Hematopoietic multipotent progenitor cell treated with erythropoietin and hydrocortisone succinate and interleukin-3 and kit ligand, for 6 days (in vitro differentiated cells): ENCODE results near the gene SYTL5.
"Not testable (repeated sequence)": the region's sequence is repeated elsewhere in the genome, so short reads cannot be mapped to it uniquely, and the experiment has no call there.

ENCODE experiments used
- DNase-seq: peaks from one replicate; pipeline ENCODE4 v3.0.0-alpha.2; 2015

SYTL5 gene

DNA sequence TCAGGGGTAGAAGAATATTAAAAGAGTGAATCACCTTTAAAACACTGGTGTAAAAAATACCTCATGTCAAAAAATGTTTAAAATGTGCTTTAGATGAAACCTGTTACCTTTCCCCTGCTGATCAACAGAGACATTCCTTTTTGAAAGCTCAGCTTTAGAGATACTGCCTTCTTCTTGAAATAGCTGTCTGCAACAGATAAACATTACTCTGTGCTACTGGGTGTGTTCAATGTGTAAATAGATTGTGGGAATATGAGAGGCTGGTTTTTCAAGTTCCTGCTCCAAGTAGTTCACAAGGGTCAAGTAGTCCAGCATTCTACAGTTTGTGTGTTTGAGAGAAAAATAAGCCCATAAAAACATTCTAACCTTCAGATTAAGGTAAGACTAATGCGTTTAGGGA is at the start of gene SYTL5:
TSS of gene SYTL5 (plus strand) at position 263 of the 400 bp plus-strand sequence. CDS start 27,337 bp downstream, outside the sequence.
- DNase-seq, result no peak

DNA sequence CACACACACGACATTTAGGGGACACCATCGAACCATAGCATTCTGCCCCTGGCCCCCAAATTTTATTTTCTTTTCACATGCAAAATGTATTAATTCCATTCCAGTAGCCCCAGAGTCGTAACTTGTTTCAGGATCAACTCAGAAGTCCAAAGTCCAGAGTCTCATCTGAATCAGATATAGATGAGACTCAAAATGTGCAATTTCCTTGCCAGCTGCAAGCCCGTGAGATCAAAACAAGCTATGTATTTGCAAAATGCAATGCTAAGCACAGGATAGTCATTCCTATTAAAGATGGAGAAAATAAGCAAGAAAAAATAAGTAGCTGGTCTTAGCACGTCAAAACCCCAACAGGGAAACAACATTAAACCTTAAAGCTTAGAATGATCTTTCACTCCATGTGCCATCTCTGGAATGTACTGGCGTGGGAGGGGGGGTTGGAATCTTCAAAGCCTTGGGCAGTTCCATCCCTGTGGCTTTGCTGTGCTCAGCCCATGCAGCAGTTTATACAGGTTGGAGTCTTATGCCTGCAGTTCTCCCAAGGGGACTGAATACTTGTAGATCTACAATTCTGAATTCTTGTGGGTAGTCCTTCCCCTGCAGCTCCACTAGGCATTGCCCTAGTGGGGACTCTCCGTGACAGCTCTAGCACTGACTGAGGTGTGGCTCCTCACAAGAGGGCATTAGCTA is 47.7 kb upstream of the SYTL5 start:
- no peak for DNase-seq

DNA sequence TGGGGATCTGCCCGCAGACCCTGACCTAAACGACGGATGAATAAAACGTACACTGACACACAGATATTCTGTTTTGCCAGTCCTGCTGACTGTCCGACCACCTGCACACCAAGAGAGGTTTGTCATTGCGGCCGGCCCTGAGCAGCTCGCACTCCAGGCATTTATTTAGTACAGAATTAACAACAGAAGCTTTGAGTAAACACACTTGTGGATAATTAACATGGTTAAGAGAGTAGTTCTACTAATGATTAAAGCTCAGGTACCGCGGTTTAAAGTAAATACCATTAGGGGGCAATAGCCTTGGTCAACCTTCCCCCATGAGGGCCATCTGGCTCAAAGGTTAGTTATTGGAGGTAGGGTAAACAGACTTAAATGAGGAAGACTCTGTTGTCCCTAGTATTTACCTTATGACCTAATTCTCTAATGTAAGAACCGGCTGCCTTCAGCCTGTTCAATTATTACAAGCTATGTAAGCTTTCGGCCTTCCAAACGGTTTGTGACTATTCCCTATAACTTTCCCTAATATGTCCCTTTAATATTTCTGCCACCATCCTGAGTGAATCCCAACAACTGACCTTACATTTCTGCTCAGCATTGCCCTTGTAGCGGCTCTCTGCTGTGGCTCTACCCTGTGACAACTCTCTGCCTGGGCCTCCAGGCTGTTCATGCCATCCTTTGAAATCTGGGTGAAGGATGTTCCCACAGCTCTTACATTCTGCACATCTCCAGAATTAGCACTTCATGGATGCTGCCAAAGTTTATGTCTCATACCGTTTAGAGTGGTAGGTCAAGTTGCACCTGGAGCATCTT is 46.9 kb upstream of the SYTL5 start:
- no peak for DNase-seq

DNA sequence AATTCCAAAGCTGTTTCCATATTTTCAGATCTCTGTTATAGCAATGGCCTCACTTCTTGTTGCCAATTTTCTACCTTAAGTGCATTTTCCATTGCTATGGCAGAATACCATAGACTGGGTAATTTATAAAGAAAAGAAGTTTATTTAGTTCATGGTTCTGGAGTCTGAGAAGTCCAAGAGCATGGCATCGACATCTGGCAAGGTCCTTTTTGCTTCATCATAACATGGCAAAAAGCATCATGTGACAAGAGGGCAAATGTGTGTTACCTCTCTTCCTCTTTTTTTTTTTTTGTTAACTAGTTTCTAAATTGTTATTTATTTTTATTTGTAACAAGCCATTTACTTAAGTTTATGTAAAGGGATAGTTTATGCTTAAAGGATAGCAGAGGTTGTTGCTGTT is 45.2 kb upstream of the SYTL5 start:
- no peak for DNase-seq

DNA sequence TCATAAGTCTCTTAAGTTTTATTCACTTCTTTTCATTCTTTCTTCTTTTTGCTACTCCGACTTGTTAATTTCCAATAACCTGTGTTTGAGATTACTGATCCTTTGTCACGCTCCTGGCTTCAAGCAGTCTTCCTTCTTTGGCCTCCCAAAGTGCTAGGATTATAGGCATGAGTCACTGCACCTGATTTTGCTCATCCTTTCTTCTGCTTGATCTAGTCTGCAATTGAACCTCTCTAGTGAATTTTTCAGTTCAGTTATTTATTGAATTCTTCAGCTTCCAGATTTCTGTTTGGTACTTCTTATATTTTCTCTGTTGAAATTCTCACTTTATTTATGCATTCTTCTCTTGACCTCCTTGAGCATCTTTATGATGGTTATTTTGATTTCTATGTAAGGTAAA is 38.6 kb upstream of the SYTL5 start:
- DNase-seq, result no peak

DNA sequence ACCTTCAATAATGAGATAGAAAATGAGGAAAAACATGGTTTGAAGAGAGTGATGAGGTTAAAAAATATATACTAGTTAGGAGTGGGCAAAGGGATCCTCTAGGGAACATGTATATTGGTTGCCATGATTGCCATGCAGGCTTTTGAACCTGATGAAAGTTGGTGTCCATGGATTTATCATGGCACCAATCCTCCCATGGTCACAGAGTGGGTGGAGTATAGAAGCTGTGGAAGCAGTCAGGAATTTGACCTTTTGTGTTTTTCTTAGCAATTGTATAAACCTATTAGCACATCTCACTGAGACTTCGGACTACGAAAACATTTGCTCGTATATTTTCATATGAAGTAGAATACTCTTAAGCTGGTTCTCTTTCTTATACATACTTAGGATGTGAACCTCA is 30.9 kb upstream of the SYTL5 start:
- no peak for DNase-seq

DNA sequence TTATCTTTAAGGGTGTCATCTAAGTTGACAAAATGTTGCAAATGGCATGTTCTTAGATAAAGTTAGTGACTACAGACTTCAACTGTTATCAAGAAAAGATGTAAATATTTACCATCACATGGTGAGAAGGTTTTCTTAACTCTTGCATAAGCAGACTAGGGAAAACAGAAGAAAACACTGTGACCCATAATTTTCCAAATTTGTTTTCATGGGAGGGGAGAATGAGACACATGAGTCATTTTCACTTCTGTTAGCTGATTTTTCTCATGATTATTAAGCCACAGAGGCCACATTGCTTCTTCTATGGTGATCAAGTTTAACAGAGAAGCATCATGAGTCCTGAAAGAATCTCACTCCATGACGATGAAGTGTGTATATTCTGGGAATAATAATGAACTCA is 30.2 kb upstream of the SYTL5 start:
- no peak for DNase-seq

DNA sequence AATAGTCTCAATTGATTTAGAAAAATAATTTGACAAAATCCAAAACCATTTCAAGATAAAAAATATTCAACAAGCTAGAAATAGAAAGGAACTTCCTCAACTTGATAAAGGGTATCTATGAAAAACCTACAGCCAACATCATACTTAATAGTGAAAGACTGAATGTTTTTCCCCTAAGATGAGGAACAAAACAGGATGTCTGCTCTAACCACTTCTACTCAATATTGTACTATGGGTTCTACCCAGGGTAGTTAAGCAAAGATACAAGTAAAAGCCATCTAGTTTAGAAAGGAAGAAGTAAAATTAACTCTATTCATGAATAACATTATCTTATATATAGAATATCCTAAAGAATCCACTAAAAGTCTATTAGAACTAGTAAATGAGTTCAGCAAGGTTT is 21.5 kb upstream of the SYTL5 start:
- no peak for DNase-seq

DNA sequence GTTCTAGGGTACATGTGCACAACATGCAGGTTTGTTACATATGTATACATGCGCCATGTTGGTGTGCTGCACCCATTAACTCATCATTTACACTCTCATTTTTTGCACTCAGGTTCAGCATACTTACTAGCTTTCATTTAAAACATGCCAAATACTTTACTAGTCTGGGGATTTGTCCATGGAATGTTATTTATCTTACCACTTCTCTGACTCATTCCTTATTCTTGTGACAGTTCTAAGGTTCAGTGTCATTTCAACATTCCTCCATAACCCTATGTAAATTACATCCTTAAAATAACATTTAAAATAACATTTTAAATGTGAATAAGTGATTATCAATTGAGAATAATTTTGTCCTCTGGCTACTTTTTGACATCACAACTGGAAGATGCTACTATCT is 19.5 kb upstream of the SYTL5 start:
- no peak for DNase-seq

DNA sequence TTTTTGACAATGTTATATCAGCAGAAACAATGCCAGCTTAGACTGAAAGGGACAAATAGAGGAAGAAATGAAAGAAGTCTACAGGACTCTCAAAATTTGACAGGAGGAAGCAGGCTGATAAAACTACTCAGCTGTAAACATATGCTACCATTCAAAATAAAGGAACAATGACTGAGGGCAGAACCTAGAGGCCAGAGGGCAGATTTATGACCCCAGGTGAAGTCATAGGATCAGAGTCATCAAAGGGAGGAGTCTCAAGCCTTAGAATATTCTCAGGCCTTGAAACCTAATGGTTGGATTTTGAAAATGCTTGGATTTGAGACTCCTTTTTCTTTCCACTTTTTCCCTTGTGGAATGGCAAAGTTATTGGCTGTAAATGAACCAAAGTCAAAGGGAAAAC is 17.0 kb upstream of the SYTL5 start:
- no peak for DNase-seq

DNA sequence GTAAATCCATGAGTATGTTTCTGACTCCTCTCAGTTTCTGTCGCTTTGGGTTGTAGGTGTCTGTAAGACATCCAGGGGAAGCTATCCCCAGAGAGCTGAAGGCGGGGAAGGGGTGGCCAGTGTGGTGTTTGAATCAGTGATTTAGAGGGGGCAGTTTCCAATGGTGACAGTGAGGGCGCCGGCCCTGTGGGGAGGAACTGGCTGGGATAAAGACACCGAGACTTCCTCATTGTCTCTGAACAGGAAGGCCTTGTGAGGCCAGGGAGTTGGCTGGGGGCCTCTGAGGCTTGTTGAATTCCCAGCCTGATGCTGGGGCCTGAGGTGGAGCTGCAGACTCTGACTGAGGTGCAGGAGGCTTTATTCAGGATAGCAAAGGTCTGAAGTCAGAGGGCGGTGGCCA is 15.1 kb upstream of the SYTL5 start:
- DNase-seq, result not testable (repeated sequence)

DNA sequence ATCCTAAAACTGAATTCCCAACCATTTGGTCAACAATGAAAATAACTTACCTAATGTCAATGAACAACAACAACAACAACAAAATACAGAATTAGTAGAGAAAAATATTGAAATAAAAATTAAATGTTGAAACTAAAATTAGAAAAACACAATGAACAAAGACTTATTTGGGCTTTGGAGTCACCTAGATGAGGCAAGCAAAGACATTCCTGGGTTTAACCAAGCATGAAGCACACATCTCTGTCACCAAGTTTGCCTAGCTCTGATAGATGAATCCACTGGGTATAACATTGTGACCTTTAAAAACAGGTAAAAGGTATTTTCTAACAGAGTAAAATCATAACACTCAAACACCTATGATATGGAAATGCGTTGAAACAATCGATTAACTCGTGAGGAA is 13.2 kb upstream of the SYTL5 start:
- no peak for DNase-seq

DNA sequence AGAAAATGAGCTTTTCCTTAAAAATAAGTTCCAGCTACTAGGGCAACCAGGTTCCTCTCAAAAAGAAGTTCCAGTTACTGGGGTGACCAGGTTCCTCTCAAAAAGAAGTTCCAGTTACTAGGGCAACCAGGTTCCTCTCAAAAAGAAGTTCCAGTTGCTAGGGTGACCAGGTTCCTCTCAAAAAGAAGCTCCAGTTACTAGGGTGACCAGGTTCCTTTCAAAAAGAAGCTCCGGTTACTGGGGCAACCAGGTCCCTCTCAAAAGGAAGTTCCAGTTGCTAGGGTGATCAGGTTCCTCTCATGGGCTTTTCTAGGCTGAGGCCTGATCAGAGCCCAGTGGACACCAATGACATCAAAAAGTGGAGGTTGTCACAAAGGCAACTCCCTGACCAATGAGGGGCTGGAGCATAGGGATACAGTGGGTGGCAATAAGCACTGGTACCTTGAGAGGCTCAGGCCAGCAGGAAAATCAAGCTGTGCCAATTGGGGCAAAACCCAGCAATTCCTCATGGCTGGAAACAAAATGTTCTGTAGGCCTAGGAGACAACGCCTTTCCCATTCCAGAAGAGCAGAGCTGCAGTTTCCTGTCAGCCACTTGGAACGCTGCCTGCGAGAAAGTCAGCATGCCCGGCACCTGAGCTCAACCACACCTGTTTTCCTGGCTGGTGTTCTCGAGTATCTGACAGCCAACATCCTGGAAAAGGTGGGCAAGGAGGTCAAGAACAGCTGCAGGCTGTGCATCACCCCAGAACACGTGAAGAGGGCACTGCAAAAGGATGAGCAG is 12.3 kb upstream of the SYTL5 start:
- DNase-seq, result no peak

DNA sequence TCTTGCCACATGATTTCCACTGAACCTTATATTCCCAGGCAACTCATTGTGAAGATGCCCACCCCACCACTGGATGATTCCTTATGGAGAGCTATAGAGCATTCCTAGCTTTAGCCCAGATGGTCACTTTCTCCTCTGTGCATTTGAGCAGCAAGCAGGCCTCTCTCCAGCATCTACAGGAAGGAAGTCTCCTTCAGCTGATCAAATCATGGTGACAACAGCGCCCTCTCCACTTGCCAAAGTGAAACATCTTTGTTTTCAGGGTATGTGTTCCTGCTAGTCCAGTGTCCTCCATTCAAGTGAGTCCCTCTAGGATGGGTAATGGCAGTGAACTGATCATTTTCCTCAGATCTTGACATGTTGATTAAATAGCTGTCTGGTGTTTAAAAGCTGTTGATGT is 10.9 kb upstream of the SYTL5 start:
- no peak for DNase-seq

DNA sequence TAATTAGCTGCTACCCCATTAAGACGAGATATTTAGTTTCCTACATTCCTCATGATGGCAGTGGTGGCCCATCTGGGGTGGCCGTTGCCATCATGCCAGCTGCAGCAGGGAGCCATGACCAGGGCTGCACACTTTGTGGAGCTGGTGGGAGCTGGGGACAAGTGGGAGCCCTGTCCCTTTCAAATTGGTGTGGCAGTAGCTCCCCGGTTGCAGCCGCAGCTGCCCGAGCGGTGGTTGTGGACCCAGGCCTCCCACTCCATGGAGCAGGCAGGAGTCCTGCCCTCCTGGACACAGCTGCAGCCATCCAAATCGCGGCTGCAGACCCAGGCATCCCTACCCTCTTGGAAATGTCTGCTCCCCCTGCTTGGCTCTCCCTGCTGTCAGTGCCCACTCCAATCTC is 9.3 kb upstream of the SYTL5 start:
- DNase-seq, result no peak

DNA sequence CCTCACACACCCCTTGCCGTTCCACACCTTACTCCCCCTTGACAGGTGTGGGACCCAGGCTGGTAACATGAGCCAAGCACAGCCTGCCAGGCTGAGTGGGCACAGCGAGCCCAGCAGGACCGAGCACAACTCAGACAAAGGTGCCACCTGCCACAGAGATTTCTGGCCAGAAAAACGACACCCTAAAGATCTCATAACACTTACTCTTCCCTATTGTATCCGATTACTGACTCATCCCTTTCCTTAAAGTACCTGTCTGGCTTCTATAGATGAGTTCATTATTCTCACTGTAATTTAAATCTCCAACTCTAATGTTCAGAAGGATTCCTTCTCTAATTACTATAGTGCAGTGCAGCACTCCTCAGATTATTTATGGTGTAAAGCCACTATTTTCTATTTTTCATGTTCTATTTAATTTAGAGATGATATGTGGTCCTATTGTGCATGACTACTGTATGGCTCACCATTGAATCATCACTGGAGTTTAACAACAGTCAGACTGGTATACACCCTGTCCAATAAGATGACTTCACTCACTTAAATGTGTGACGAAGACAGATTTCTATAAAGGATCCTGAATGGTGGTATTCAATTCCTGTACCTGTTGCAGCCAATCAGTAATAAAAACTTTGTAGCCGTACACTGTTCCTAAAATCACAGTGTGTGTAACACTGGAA is 7.6 kb upstream of the SYTL5 start:
- DNase-seq, result no peak

DNA sequence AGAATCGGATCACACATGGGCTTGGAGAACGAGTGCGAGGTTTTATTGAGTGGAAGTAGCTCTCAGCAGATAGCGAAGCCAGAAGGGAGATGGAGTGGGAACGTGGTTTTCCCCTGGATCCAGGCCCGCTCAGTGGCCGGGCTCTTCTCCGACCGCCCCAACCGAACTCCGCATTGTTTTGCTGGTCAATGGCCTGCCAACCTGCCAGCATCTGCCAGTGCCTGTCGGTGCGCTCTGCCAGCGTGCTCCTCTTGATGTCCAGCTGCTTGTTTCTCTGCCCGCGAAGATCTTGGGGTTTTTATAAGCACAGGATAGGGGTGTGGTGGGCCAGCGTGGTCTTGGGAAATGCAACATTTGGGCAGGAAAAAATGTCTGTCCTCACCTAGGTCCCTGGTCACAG is 5.6 kb upstream of the SYTL5 start:
- DNase-seq, result no peak

DNA sequence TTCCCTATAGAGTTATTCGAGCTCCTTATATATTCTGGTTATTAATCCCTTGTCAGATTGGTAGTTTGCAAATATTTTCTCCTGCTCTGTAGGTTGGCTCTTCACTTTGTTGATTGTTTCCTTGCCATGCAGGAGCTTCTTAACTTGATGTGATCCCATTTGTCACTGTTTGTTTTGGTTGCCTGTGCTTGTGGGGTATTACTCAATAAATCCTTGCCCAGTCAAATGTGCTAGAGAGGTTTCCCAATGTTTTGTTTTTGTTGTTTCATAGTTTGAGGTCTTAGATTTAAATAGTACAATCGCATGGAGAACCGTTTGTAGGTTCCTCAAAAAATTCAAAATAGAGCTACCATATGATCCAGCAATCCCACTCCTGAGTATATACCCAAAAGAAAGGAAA is 2.3 kb upstream of the SYTL5 start:
- DNase-seq, result no peak

DNA sequence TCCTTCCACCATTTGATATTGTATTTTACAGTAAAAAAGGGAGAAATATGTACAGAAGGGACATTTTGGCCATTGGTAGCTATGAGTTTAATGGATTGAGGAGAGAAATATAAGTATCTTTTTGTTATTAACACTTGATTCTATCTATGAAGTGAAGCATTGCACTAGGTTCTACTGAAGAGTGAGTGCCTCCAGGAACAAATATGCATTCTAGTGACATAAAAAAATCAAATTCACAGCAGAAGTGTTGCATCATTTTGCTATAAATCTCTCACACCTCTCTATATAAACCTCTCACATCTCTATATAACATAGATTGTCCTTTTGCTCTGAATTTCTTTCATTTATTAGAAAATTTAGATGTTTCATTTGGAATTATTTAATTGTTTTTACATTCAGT is 425 bp downstream of the SYTL5 start:
- DNase-seq, result no peak

DNA sequence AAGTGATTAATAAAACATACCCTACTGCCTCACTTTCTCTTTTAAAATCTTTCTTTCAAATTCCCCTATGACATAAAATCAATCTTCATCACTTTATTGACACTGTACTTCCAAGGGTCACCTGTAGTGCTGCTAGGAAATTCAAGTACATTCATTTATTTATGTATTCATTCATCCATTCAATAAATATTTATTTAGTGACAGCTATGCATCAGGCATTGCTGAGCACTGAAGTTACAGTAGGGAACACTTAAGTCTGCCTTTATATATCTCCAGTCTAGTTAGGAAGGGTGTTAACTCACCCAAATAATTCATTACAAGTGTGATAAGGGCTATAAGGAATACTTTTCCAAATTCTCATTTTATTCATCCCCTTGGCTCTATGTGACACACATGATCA is 2.3 kb downstream of the SYTL5 start:
- DNase-seq, result no peak

DNA sequence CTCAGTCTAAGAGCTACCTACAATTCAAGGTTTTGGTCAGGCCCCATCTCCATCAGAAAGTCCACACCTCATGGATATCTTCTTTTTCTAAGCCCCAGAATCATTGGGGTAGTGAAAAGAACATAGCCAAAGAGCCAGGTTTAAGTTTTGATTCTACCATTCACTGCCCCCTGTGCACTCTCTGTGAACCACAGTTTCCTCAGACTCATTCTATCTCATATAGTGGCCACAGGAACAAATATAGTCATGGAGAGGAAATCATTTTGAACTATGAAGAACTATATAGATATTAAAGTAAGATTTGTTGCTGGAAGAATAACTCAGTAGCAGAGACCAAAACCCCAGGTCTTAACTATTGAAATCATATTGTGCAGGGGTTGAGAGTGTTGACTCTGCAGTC is 3.3 kb downstream of the SYTL5 start:
- DNase-seq, result no peak

DNA sequence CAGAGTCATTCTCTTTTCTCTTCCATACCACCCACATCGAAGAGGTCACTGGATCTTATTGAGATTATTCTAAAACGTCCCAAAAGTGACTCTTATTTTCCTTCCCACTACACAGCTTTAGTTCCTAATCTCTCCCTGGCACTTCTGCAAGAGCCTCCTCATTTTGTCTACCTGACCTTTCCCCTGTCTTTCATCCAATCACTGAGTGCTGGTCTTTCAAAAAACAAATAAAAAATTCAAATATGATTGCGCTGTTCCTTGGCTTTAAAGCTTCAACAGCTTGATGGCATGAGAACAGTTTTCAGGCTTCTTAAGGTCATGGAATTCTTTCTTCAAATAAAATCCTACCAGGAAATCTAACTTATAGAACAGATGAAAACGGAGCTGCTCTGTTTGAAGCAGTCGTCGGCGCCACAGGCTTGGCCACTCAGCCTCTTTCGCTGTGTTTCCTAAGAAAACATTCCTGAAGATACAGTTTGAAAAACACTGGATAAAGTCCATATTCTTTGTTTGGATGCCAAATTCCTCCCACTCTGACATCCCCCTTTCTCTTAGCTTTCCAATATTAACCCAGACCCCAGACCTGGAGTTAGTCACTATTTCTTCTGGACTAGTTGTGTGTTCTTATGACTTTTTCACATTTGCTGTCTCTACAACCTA is 12.5 kb downstream of the SYTL5 start:
- DNase-seq, result no peak

DNA sequence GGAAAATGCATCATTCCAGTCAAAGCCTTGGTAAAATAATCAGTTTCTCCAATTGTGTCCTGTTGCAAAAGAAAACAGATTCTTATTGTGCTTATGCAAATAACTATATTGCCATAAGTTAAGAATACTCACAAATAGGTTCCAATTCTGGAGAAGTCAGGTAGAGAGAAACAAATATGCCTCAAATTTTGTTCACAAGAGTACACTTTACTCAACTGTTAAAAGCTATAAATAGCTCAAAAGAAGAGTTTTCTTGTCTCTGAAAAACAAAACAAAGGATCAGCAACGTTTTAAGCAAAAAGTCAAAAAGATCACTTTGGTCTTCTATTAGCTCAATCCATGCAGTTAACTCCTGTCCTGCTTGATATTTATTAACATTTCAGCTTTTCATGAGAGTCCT is 21.9 kb downstream of the SYTL5 start:
- no peak for DNase-seq
